ENCODE results near the gene CCND1.
A peak's percentile ranks its signal among the peaks of the same experiment; 100 is the strongest.

Gene CCND1

GRCh38 chr11:69640995-69641581, at the start of gene CCND1:
Gene CCND1, plus strand, starts transcription at chr11:69641156. Its CDS starts 158 bp downstream, at chr11:69641314.
- DNase-seq (ENCODE audit: low spot score) = peak; percentile 89

GRCh38 chr11:69592986-69593650, 47.8 kb upstream of the CCND1 start:
- DNase-seq (ENCODE audit: low spot score) = no peak

DNA sequence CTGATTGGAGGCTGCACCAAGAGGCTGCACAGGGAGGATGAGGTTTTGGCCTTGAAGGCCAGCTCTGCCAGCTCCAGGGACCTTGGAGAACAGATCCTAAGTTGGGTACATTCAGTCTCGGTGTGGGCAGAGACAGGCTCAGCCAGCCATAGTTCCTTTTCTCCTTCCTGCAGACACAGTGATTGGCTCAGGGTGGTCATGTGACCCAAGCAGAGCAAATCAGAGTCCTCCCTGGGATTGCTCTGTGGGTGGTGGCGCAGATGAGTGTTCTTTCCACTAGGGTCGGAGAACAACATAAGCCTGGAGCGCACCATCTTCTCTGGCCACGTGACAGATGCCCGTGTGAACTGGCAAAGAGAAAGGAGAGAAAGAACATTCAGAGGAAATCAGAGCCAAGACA, 47.1 kb upstream of the CCND1 start:
- no peak for DNase-seq (ENCODE audit: low spot score)

GRCh38 chr11:69594481-69594880, 46.5 kb upstream of the CCND1 start:
- DNase-seq (ENCODE audit: low spot score) = no peak

- DNase-seq (ENCODE audit: low spot score) = no peak
Observed at GRCh38 chr11:69595805-69596665, 44.9 kb upstream of the CCND1 start.

DNA sequence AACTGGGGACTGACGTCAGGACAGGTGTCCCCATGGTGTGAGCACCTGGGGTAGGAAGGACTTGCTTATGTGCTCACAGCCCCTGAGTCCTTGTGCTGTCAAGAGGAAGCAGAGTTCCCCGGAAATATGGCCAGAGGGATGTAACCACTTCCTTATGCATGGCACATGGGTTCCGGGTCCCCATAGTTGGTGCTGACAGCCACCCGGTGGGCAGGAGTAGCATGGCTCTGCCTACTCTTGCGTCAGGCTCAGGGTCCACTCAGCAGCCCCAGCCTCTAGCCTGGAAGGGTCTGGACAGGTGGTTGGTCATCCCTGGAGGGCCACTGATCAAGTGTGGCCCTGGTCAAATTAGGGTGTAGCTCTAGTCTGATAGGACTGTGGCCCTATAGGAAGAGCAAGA, 42.8 kb upstream of the CCND1 start:
- DNase-seq (ENCODE audit: low spot score) = no peak

- DNase-seq (ENCODE audit: low spot score) = no peak
Observed at GRCh38 chr11:69599502-69599901, 41.5 kb upstream of the CCND1 start.

GRCh38 chr11:69600001-69600400, 41.0 kb upstream of the CCND1 start:
- DNase-seq (ENCODE audit: low spot score) = no peak

DNA sequence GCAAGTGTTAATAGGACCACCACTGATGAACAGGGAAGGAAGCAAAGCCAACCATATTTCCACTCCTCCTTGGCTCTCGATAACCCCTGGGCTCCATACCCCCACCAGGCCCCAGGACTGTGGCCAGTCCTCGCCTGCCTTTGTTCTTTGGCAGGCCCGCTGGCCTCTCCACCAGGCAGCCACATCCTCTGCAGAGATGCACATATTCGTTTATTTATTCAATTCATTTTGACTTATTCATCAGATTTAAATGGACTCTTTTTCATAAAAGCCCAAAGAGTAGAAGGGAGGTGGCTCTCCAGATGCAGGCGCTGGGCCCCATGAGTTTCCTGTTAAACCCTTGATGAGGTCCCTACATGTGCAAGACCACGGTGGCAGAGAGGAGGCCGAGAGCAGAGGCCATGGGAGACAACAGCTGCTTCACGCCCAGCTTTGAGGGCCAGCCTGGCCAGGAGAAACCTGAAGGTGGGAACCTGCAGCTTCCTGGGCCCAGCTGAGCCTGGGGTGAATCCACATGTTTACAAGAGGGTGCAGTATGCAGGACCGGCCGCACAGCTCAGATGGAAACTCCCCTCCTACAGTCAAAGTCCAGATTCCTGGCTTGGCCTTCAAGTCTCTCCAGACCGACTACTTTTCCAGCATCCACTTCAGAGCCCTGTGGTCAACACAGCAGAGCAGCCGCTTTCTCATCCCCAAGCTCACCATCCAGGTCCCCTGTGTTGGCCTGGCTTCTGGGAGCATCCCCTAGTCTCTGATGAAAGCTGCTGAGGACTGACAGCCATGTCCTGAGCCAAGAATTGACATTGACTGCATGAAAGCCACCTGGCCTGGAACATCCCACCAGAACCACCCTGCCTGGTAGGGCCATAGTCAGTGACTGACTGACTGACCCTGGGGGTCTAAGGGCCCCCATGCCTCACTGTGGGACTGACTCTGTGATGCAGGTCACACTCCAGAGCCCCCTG, 39.7 kb upstream of the CCND1 start:
- DNase-seq (ENCODE audit: low spot score) = no peak

- no peak for DNase-seq (ENCODE audit: low spot score)
Observed at GRCh38 chr11:69603111-69603836, 37.7 kb upstream of the CCND1 start.

DNA sequence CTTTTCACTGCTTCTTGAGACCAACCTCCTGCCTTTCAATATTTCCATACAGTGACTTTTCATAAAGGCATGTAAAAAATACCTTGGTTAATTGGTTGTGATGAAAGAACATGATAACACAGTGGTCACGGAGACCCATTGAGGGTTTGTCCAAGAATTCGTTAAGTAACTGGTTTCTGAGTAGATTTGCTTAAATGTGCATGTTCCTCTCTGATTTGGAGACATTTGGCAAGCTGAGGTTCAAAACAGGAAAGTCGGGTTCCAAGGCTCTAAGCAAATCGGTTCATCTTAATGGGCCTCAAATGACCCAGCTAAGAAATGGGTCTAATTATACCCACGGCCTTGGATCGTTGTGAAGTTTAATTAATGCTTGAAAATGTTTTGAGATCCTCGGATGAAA, 36.9 kb upstream of the CCND1 start:
- DNase-seq (ENCODE audit: low spot score) = no peak

DNA sequence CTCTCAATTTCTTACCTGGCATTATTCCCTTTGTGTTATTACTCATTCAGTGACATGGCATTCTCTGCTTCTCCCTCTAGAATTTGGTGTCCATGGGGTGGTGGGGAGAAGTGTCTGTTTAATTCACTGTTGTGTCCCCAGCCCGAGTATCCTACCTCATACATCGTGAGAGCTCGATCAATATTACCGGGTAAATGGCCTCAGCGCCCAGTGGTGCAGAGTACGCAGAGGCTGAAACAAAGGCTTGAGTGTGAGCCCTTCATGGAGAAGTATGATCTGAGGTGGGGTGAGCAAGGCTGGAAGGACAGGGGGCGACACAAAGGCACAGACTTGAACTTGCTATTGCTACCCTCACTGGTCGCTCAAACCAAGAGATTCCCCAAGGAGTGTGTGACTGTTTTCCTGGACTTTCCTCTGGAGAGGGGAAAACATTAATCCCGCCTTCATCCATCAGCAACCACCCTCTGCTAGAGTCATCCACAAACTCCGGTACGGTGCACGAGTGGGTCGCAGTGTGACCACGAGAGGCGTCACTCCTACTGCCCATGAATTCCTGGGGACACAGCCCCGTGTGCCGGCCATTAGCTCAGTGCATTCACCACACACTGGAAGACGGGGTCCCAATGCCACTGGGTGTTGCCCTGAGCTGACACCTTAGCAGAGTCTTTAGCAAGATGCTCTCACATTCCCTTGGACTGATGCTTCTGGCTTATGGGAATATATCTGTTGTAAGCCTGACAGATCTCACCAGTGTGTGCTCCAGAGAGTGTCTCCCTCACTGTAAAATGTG, 35.0 kb upstream of the CCND1 start:
- DNase-seq (ENCODE audit: low spot score) = no peak

DNA sequence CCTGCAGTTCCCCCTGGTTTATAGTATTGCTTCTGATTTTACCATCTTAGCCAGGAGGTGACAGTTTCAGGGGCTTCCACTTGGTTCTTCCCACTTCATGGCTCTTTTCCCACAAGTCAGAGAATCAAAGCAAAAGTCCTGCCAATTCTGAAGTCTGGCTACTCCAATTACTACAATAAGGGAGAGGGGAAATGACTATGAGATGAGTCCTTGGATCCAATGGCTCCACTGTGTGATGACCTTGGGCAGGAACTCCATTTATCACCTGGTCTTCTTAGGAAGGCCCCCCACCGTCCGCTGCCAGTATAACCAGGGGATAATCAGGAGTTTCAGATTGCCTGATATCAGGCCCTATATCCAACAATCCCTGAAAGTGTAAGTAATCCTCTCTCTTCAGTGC, 31.6 kb upstream of the CCND1 start:
- DNase-seq (ENCODE audit: low spot score) = no peak

DNA sequence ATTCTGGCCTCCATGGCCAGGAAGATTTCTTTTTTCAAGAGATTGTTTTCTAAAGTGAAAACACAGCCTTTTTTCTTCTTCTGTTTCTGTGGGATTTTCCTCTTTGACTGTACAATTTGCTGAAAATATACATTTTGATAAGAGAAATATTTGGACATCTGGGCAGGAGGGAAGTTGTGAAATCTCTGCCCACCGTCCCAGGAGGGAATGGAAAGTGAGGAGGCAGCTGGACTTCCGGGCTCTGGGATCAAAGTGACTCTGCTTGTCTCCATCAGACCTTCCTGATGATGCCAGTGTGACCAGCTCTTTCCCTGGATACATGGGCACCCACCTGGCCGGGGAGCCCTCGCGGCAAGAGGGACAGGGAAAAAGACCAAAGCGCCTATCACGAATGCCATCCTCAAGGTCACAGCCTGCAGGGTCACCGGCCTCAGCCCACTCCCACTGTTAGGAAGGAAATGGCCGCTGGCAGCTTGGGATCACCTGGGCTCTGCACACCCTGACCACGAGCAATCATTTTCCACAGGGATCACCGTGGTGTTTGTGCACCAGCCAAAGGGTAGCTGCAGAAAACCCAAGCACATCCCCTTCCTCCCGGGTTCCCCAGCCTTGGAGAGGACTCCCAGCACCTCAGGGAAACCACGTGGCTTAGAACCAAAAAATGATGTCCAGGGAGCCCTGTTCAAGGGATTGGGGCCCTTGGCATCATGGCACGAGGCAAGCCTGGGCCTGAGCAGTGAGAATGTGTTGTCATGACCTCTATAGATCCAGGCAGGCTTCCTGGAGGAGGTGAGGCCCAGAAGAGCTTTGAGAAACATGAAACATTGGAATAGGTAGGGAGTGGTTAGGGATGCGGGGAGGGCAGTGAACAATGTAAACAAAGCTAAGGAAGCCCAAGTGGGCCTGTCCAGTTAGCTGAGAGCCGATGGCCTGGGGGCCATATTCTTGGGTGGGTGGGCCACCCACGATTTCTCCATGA, 29.1 kb upstream of the CCND1 start:
- no peak for DNase-seq (ENCODE audit: low spot score)

GRCh38 chr11:69613594-69613993, 27.4 kb upstream of the CCND1 start:
- DNase-seq (ENCODE audit: low spot score) = no peak

DNA sequence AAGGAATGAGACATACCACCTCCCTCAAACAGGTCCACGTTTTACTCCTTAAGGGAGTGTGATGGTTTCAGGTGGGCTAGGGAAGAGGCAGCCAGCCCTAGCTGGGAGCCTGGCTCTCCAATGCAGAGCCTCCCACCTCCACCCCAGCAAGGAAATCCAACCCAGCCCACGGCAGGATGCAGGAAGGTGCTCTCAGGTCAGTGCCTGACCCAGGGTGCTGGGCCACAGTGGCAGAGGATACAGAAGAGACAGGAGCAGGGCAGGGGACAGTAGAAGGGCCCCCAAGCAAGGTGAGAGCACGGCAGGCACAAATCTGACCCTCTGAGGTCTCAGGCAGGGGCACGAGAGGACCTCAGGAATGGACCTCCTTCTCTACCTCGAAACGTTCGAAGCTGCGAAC, 26.9 kb upstream of the CCND1 start:
- DNase-seq (ENCODE audit: low spot score) = no peak

DNA sequence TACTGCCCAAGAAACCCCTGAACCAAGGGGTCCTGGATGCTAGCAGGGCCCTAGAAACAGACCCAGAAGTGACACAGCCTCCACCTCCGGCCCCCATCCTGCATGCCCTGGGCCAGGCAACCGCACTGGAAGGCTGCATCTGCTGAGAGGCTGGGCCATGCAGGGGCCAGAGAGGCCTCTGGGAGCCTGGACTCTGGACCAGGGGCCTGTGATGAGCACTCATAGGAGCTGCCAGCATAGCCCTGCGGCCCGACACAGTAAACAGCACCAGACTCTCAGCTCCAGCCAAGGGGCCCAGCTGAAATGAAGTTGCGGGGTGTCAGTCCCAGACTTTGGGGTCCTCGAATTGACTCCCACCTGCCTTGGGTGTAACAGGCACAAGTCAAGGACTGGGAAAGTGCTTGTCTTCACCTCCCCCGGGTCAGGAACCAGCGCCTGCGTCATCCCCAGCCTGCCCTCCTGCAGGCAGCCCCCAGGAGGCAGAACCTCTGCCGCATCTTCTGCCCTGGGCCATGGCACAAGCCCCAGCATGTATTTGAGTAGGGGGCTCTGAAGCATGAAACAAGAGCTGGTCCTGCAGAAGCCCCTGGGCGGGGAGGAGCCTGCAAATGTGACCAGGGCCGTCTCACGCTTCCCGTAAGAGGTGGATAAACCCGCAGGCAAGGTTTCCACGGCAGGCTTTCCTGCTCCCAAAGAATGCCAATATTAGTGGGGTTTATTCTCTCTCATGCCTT, 25.2 kb upstream of the CCND1 start:
- DNase-seq (ENCODE audit: low spot score) = no peak

GRCh38 chr11:69617220-69617619, 23.7 kb upstream of the CCND1 start:
- DNase-seq (ENCODE audit: low spot score) = no peak

- no peak for DNase-seq (ENCODE audit: low spot score)
Observed at GRCh38 chr11:69617682-69618081, 23.3 kb upstream of the CCND1 start.
